A549 (cell line): Measurements from ENCODE around the gene FAM240A.

Experiments
- CEBPB ChIP-seq, 2 experiments: fragments of >200 bp in 1 of 2; sonication (Bioruptor Twin) in 1 of 2; formaldehyde crosslinking in 1 of 2; IDR thresholded peaks; 2 replicates each; pipeline ENCODE4 v1.6.1; 2012 to 2016
- CTCF ChIP-seq: fragments of >200 bp; sonication (Bioruptor Twin); formaldehyde crosslinking; IDR thresholded peaks from 3 replicates; pipeline ENCODE4 v1.5.1; 2016
- HMGXB4 ChIP-seq: fragments of 250-450 bp; sonication (Bioruptor Pico); IDR thresholded peaks from 2 replicates; pipeline ENCODE4 v1.5.0; 2021; ENCODE audit warnings: mild to moderate bottlenecking, moderate library complexity, borderline replicate concordance
- JUNB ChIP-seq: fragments of >200 bp; sonication (Bioruptor Twin); formaldehyde crosslinking; IDR thresholded peaks from 2 replicates; pipeline ENCODE4 v1.6.1; 2016
- PBX3 ChIP-seq: IDR thresholded peaks from 2 replicates; pipeline ENCODE4 v1.6.1; 2012
- POLR2A ChIP-seq: IDR thresholded peaks from 2 replicates; pipeline ENCODE4 v1.6.1; 2012; ENCODE audit warnings: mild to moderate bottlenecking, low read length
- REST ChIP-seq: fragments of 200-600 bp; sonication (generic); IDR thresholded peaks from 2 replicates; pipeline ENCODE4 v1.6.1; 2016; ENCODE audit warnings: antibody characterized with exemption, mild to moderate bottlenecking, moderate library complexity
- SREBF2 ChIP-seq: fragments of 450-650 bp; IDR thresholded peaks from 2 replicates; pipeline ENCODE4 v1.6.1; 2014; ENCODE audit warnings: mild to moderate bottlenecking, moderate library complexity
- TP53 ChIP-seq: fragments of 250-450 bp; sonication (Bioruptor Pico); IDR thresholded peaks from 2 replicates; pipeline ENCODE4 v1.5.0; 2021; ENCODE audit warnings: mild to moderate bottlenecking, moderate library complexity

GRCh38 chr3:46643701-46644100 is 31.4 kb downstream of the FAM240A start:
- TF ChIP-seq CEBPB (IDR thresholded peaks at IDR 0.05) (no peak), POLR2A (no peak), SREBF2 (no peak), PBX3 (no peak), JUNB (no peak), TP53 (CRISPR knock-in tag) (no peak), CTCF (no peak), REST (no peak), HMGXB4 (CRISPR knock-in tag) (no peak)
